Keratinocyte (primary cell): ENCODE measurements around the gene ACTR3C.

Experiments used
- EZH2 ChIP-seq: IDR thresholded peaks from one replicate; pipeline ENCODE4 v1.6.1; 2012; ENCODE audit warnings: inconsistent platforms, mild to moderate bottlenecking, low read length, moderate library complexity
- TF ChIP-seq, protein P1 (sequence below), 3 experiments: IDR thresholded peaks in 1 of 3; conservative IDR thresholded peaks in 1 of 3; optimal IDR thresholded peaks in 1 of 3; 2 replicates in 2 of 3; 3 replicates in 1 of 3; pipeline versions ENCODE3 to v1.5.1; 2011; ENCODE audit warnings: low read length in 3 of 3, mild to moderate bottlenecking in 3 of 3, moderate library complexity in 2 of 3, control low read depth in 1 of 3, inconsistent platforms in 1 of 3; ENCODE audit not compliant: insufficient read depth in 2 of 3; ENCODE audit errors: extremely low read depth in 1 of 3

DNA sequence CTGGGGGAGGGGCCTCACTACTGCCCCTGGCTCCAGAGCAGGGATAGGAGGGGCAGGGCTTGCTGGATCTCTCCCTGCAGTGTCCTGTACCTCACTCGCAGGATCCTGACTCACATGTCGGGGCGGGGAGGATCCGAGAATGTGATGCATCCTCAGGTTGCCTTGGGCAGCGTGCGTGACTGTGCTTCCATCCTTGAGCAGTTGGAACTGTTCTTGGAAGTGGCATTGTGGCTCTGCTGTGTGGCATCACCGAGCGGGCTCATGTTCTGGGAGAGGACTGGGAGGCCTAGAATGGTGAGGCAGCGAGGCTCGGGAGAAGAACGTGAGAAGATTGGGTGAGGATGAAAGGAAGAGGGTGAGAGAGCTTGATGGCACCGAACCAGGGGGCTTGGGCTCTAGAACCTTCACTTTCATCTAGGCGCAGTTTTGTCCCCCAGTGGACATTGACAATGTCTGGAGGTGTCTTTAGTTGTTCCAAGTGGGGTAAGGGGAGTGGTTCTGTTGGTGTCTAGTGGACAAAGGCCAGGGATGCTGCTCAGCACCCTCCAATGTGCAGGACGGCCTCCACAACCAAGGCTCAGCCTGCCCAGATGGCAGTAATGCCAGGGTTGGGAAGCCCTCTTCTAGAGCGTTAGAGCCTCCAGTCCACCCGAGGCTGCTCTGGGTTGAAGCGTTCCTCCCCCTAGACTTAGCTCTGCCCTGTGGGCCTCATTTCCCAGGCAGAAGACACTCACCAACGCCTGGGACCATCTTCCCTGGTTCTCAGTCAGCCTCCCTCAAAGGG, 9.7 kb upstream of the ACTR3C start:
- TF ChIP-seq, protein P1, sequence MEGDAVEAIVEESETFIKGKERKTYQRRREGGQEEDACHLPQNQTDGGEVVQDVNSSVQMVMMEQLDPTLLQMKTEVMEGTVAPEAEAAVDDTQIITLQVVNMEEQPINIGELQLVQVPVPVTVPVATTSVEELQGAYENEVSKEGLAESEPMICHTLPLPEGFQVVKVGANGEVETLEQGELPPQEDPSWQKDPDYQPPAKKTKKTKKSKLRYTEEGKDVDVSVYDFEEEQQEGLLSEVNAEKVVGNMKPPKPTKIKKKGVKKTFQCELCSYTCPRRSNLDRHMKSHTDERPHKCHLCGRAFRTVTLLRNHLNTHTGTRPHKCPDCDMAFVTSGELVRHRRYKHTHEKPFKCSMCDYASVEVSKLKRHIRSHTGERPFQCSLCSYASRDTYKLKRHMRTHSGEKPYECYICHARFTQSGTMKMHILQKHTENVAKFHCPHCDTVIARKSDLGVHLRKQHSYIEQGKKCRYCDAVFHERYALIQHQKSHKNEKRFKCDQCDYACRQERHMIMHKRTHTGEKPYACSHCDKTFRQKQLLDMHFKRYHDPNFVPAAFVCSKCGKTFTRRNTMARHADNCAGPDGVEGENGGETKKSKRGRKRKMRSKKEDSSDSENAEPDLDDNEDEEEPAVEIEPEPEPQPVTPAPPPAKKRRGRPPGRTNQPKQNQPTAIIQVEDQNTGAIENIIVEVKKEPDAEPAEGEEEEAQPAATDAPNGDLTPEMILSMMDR (optimal IDR thresholded peaks at IDR 0.05 in 1 of 3, IDR thresholded peaks at IDR 0.05 in 1 of 3, conservative IDR thresholded peaks at IDR 0.05 in 1 of 3; ENCODE audit: extremely low read depth in 1 of 3, insufficient read depth in 2 of 3, low read length in 3 of 3): no peak
- TF ChIP-seq EZH2: no peak
